ENCODE data around the gene SSBP4. TPM values are rescaled to one million over a fixed set of nuclear protein-coding genes. Genes with fewer than 3 reads are reported as not detected.

The SSBP4 gene
- total RNA-seq, 1 donor = 76.4 TPM

- TF ChIP-seq CTCF (IDR thresholded peaks at IDR 0.05; ENCODE audit: insufficient read depth, low read length) = no peak
- no peak for DNase-seq (ENCODE audit: low read depth)
- H3K4me3 ChIP-seq (ENCODE audit: low read depth, low read length) = no peak overlapping the region
Observed at GRCh38 chr19:18384775-18385174, 34.4 kb upstream of the SSBP4 start.

GRCh38 chr19:18385359-18385674 lies 33.9 kb upstream of the SSBP4 start:
- no peak overlapping the region for H3K4me3 ChIP-seq (ENCODE audit: low read depth, low read length)
- no peak for TF ChIP-seq CTCF (IDR thresholded peaks at IDR 0.05; ENCODE audit: insufficient read depth, low read length)
- no peak for DNase-seq (ENCODE audit: low read depth)

GRCh38 chr19:18385675-18386542 lies 33.3 kb upstream of the SSBP4 start, which contains the start of gene GDF15:
Gene GDF15, plus strand, starts transcription at chr19:18386158. Its CDS starts 32 bp downstream, at chr19:18386190.
- H3K4me3 ChIP-seq (ENCODE audit: low read depth, low read length) = peak within 1 kb of the TSS; percentile 78
- DNase-seq (ENCODE audit: low read depth) = peak; percentile 98

GRCh38 chr19:18386543-18387271 lies 32.5 kb upstream of the SSBP4 start:
- H3K4me3 ChIP-seq (ENCODE audit: low read depth, low read length) = peak overlapping the region; percentile 78
- peak; percentile 93 for DNase-seq (ENCODE audit: low read depth)
- no peak for TF ChIP-seq CTCF (IDR thresholded peaks at IDR 0.05; ENCODE audit: insufficient read depth, low read length)

More at GRCh38 chr19:18385675-18386542, 33.3 kb upstream of the SSBP4 start, which contains the start of gene GDF15:
- TF ChIP-seq CTCF (IDR thresholded peaks at IDR 0.05; ENCODE audit: insufficient read depth, low read length) = peak; percentile 88

- DNase-seq (ENCODE audit: low read depth) = peak; percentile 50
- peak; percentile 79 for TF ChIP-seq CTCF (IDR thresholded peaks at IDR 0.05; ENCODE audit: insufficient read depth, low read length)
- H3K4me3 ChIP-seq (ENCODE audit: low read depth, low read length) = peak overlapping the region; percentile 78
Observed at GRCh38 chr19:18388100-18388959, 30.9 kb upstream of the SSBP4 start.

- DNase-seq (ENCODE audit: low read depth) = no peak
- no peak for TF ChIP-seq CTCF (IDR thresholded peaks at IDR 0.05; ENCODE audit: insufficient read depth, low read length)
- peak overlapping the region; percentile 78 for H3K4me3 ChIP-seq (ENCODE audit: low read depth, low read length)
Observed at GRCh38 chr19:18388960-18389725, 30.1 kb upstream of the SSBP4 start.
